Measurements from ENCODE around the gene EYA4.

EYA4 gene

GRCh38 chr6:133456439-133456838 is 215.3 kb downstream of the EYA4 start:
- H3K9ac ChIP-seq (ENCODE audit: low read depth in 1 of 2, low read length in 2 of 2), result no peak overlapping the region
- H3K4me3 ChIP-seq (ENCODE audit: low read depth in 1 of 2, low read length in 2 of 2), result no peak overlapping the region
- H3K36me3 ChIP-seq (ENCODE audit: control insufficient read depth in 1 of 2, insufficient read depth in 2 of 2, low read length in 2 of 2), result no peaks in the 10 kb centered on the region
- H3K27me3 ChIP-seq (ENCODE audit: control insufficient read depth in 1 of 2, insufficient read depth in 2 of 2, low read length in 2 of 2), result no peaks in the 10 kb centered on the region
- no peak overlapping the region for H3K27ac ChIP-seq (ENCODE audit: low read depth, low read length)
- no peaks in the 10 kb centered on the region for H3K4me1 ChIP-seq (ENCODE audit: control insufficient read depth in 1 of 2, insufficient read depth in 2 of 2, low read length in 2 of 2)
- H3K9me3 ChIP-seq (ENCODE audit: control insufficient read depth in 1 of 2, low read length in 2 of 2), result no peaks in the 10 kb centered on the region

- H3K9ac ChIP-seq (ENCODE audit: low read depth in 1 of 2, low read length in 2 of 2), result no peak overlapping the region
- H3K9me3 ChIP-seq (ENCODE audit: control insufficient read depth in 1 of 2, low read length in 2 of 2), result no peaks in the 10 kb centered on the region
- no peak overlapping the region for H3K27ac ChIP-seq (ENCODE audit: low read depth, low read length)
- no peaks in the 10 kb centered on the region for H3K36me3 ChIP-seq (ENCODE audit: control insufficient read depth in 1 of 2, insufficient read depth in 2 of 2, low read length in 2 of 2)
- H3K4me1 ChIP-seq (ENCODE audit: control insufficient read depth in 1 of 2, insufficient read depth in 2 of 2, low read length in 2 of 2), result no peaks in the 10 kb centered on the region
- H3K4me3 ChIP-seq (ENCODE audit: low read depth in 1 of 2, low read length in 2 of 2), result no peak overlapping the region
- H3K27me3 ChIP-seq (ENCODE audit: control insufficient read depth in 1 of 2, insufficient read depth in 2 of 2, low read length in 2 of 2), result no peaks in the 10 kb centered on the region
These were observed 215.8 kb downstream of the EYA4 start for GRCh38 chr6:133456944-133457343.

- Histone ChIP-seq H3K4me1 (ENCODE audit: control insufficient read depth in 1 of 2, insufficient read depth in 2 of 2, low read length in 2 of 2) (no peaks in the 10 kb centered on the region), H3K9ac (ENCODE audit: low read depth in 1 of 2, low read length in 2 of 2) (no peak overlapping the region), H3K27ac (ENCODE audit: low read depth, low read length) (no peak overlapping the region), H3K9me3 (ENCODE audit: control insufficient read depth in 1 of 2, low read length in 2 of 2) (no peaks in the 10 kb centered on the region), H3K4me3 (ENCODE audit: low read depth in 1 of 2, low read length in 2 of 2) (no peak overlapping the region), H3K36me3 (ENCODE audit: control insufficient read depth in 1 of 2, insufficient read depth in 2 of 2, low read length in 2 of 2) (no peaks in the 10 kb centered on the region), H3K27me3 (ENCODE audit: control insufficient read depth in 1 of 2, insufficient read depth in 2 of 2, low read length in 2 of 2) (no peaks in the 10 kb centered on the region)
These were observed 218.9 kb downstream of the EYA4 start for GRCh38 chr6:133460101-133460500.

- H3K9ac ChIP-seq (ENCODE audit: low read depth in 1 of 2, low read length in 2 of 2), result no peak overlapping the region
- no peaks in the 10 kb centered on the region for H3K4me1 ChIP-seq (ENCODE audit: control insufficient read depth in 1 of 2, insufficient read depth in 2 of 2, low read length in 2 of 2)
- no peaks in the 10 kb centered on the region for H3K9me3 ChIP-seq (ENCODE audit: control insufficient read depth in 1 of 2, low read length in 2 of 2)
- H3K36me3 ChIP-seq (ENCODE audit: control insufficient read depth in 1 of 2, insufficient read depth in 2 of 2, low read length in 2 of 2), result no peaks in the 10 kb centered on the region
- H3K4me3 ChIP-seq (ENCODE audit: low read depth in 1 of 2, low read length in 2 of 2), result no peak overlapping the region
- H3K27ac ChIP-seq (ENCODE audit: low read depth, low read length), result no peak overlapping the region
- no peaks in the 10 kb centered on the region for H3K27me3 ChIP-seq (ENCODE audit: control insufficient read depth in 1 of 2, insufficient read depth in 2 of 2, low read length in 2 of 2)
These were observed 222.6 kb downstream of the EYA4 start for GRCh38 chr6:133463790-133464189.

- Histone ChIP-seq H3K9me3 (ENCODE audit: control insufficient read depth in 1 of 2, low read length in 2 of 2) (no peaks in the 10 kb centered on the region), H3K4me1 (ENCODE audit: control insufficient read depth in 1 of 2, insufficient read depth in 2 of 2, low read length in 2 of 2) (no peaks in the 10 kb centered on the region), H3K27ac (ENCODE audit: low read depth, low read length) (no peak overlapping the region), H3K27me3 (ENCODE audit: control insufficient read depth in 1 of 2, insufficient read depth in 2 of 2, low read length in 2 of 2) (no peaks in the 10 kb centered on the region), H3K4me3 (ENCODE audit: low read depth in 1 of 2, low read length in 2 of 2) (no peak overlapping the region), H3K36me3 (ENCODE audit: control insufficient read depth in 1 of 2, insufficient read depth in 2 of 2, low read length in 2 of 2) (no peaks in the 10 kb centered on the region), H3K9ac (ENCODE audit: low read depth in 1 of 2, low read length in 2 of 2) (no peak overlapping the region)
These were observed 225.5 kb downstream of the EYA4 start for GRCh38 chr6:133466680-133467079.

GRCh38 chr6:133467231-133467981 is 226.2 kb downstream of the EYA4 start:
- no peak overlapping the region for H3K9ac ChIP-seq (ENCODE audit: low read depth in 1 of 2, low read length in 2 of 2)
- H3K9me3 ChIP-seq (ENCODE audit: control insufficient read depth in 1 of 2, low read length in 2 of 2), result no peaks in the 10 kb centered on the region
- H3K27me3 ChIP-seq (ENCODE audit: control insufficient read depth in 1 of 2, insufficient read depth in 2 of 2, low read length in 2 of 2), result no peaks in the 10 kb centered on the region
- H3K27ac ChIP-seq (ENCODE audit: low read depth, low read length), result no peak overlapping the region
- no peak overlapping the region for H3K4me3 ChIP-seq (ENCODE audit: low read depth in 1 of 2, low read length in 2 of 2)
- no peaks in the 10 kb centered on the region for H3K4me1 ChIP-seq (ENCODE audit: control insufficient read depth in 1 of 2, insufficient read depth in 2 of 2, low read length in 2 of 2)
- no peaks in the 10 kb centered on the region for H3K36me3 ChIP-seq (ENCODE audit: control insufficient read depth in 1 of 2, insufficient read depth in 2 of 2, low read length in 2 of 2)

- Histone ChIP-seq H3K4me3 (ENCODE audit: low read depth in 1 of 2, low read length in 2 of 2) (no peak overlapping the region), H3K36me3 (ENCODE audit: control insufficient read depth in 1 of 2, insufficient read depth in 2 of 2, low read length in 2 of 2) (no peaks in the 10 kb centered on the region), H3K27me3 (ENCODE audit: control insufficient read depth in 1 of 2, insufficient read depth in 2 of 2, low read length in 2 of 2) (no peaks in the 10 kb centered on the region), H3K9me3 (ENCODE audit: control insufficient read depth in 1 of 2, low read length in 2 of 2) (no peaks in the 10 kb centered on the region), H3K4me1 (ENCODE audit: control insufficient read depth in 1 of 2, insufficient read depth in 2 of 2, low read length in 2 of 2) (no peaks in the 10 kb centered on the region), H3K27ac (ENCODE audit: low read depth, low read length) (no peak overlapping the region), H3K9ac (ENCODE audit: low read depth in 1 of 2, low read length in 2 of 2) (no peak overlapping the region)
These were observed 226.8 kb downstream of the EYA4 start for GRCh38 chr6:133467982-133468380.

GRCh38 chr6:133468591-133468990 is 227.4 kb downstream of the EYA4 start:
- no peaks in the 10 kb centered on the region for H3K4me1 ChIP-seq (ENCODE audit: control insufficient read depth in 1 of 2, insufficient read depth in 2 of 2, low read length in 2 of 2)
- H3K9ac ChIP-seq (ENCODE audit: low read depth in 1 of 2, low read length in 2 of 2), result no peak overlapping the region
- H3K27ac ChIP-seq (ENCODE audit: low read depth, low read length), result no peak overlapping the region
- H3K4me3 ChIP-seq (ENCODE audit: low read depth in 1 of 2, low read length in 2 of 2), result no peak overlapping the region
- H3K36me3 ChIP-seq (ENCODE audit: control insufficient read depth in 1 of 2, insufficient read depth in 2 of 2, low read length in 2 of 2), result no peaks in the 10 kb centered on the region
- no peaks in the 10 kb centered on the region for H3K27me3 ChIP-seq (ENCODE audit: control insufficient read depth in 1 of 2, insufficient read depth in 2 of 2, low read length in 2 of 2)
- no peaks in the 10 kb centered on the region for H3K9me3 ChIP-seq (ENCODE audit: control insufficient read depth in 1 of 2, low read length in 2 of 2)

- Histone ChIP-seq H3K9ac (ENCODE audit: low read depth in 1 of 2, low read length in 2 of 2) (no peak overlapping the region), H3K4me1 (ENCODE audit: control insufficient read depth in 1 of 2, insufficient read depth in 2 of 2, low read length in 2 of 2) (no peaks in the 10 kb centered on the region), H3K27ac (ENCODE audit: low read depth, low read length) (no peak overlapping the region), H3K27me3 (ENCODE audit: control insufficient read depth in 1 of 2, insufficient read depth in 2 of 2, low read length in 2 of 2) (no peaks in the 10 kb centered on the region), H3K36me3 (ENCODE audit: control insufficient read depth in 1 of 2, insufficient read depth in 2 of 2, low read length in 2 of 2) (no peaks in the 10 kb centered on the region), H3K4me3 (ENCODE audit: low read depth in 1 of 2, low read length in 2 of 2) (no peak overlapping the region), H3K9me3 (ENCODE audit: control insufficient read depth in 1 of 2, low read length in 2 of 2) (no peaks in the 10 kb centered on the region)
These were observed 233.4 kb downstream of the EYA4 start for GRCh38 chr6:133474516-133474915.

GRCh38 chr6:133478673-133479072 is 237.5 kb downstream of the EYA4 start:
- H3K4me3 ChIP-seq (ENCODE audit: low read depth in 1 of 2, low read length in 2 of 2), result no peak overlapping the region
- H3K9me3 ChIP-seq (ENCODE audit: control insufficient read depth in 1 of 2, low read length in 2 of 2), result no peaks in the 10 kb centered on the region
- no peaks in the 10 kb centered on the region for H3K4me1 ChIP-seq (ENCODE audit: control insufficient read depth in 1 of 2, insufficient read depth in 2 of 2, low read length in 2 of 2)
- no peak overlapping the region for H3K9ac ChIP-seq (ENCODE audit: low read depth in 1 of 2, low read length in 2 of 2)
- no peak overlapping the region for H3K27ac ChIP-seq (ENCODE audit: low read depth, low read length)
- no peaks in the 10 kb centered on the region for H3K27me3 ChIP-seq (ENCODE audit: control insufficient read depth in 1 of 2, insufficient read depth in 2 of 2, low read length in 2 of 2)
- no peaks in the 10 kb centered on the region for H3K36me3 ChIP-seq (ENCODE audit: control insufficient read depth in 1 of 2, insufficient read depth in 2 of 2, low read length in 2 of 2)
